Measurements from ENCODE around the gene ZNF385C. TPM values are rescaled to one million over a fixed set of nuclear protein-coding genes. Genes with fewer than 3 reads are reported as not detected.
A peak's percentile ranks its signal among the peaks of the same experiment; 100 is the strongest.
"Not testable (repeated sequence)": the region's sequence is repeated elsewhere in the genome, so short reads cannot be mapped to it uniquely, and the experiment has no call there.

The ZNF385C gene
- total RNA-seq, 1 experiment from 2014 or later: 1.1 TPM

- TF ChIP-seq, protein P1, sequence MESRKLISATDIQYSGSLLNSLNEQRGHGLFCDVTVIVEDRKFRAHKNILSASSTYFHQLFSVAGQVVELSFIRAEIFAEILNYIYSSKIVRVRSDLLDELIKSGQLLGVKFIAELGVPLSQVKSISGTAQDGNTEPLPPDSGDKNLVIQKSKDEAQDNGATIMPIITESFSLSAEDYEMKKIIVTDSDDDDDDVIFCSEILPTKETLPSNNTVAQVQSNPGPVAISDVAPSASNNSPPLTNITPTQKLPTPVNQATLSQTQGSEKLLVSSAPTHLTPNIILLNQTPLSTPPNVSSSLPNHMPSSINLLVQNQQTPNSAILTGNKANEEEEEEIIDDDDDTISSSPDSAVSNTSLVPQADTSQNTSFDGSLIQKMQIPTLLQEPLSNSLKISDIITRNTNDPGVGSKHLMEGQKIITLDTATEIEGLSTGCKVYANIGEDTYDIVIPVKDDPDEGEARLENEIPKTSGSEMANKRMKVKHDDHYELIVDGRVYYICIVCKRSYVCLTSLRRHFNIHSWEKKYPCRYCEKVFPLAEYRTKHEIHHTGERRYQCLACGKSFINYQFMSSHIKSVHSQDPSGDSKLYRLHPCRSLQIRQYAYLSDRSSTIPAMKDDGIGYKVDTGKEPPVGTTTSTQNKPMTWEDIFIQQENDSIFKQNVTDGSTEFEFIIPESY (IDR thresholded peaks at IDR 0.05; ENCODE audit: extremely low read depth, insufficient replicate concordance, low read length): no peak
Observed at GRCh38 chr17:42025191-42025579, 73.1 kb downstream of the ZNF385C start (continued).

- CTCF ChIA-PET: interaction anchor here (0.8 to 3.7 kb wide), 3 partner anchors 58 to 504 kb away, joined by 3 to 15 read pairs (median 15); partner anchors contain the start of gene CNP
- peak overlapping the region; percentile 50 for H3K4me2 ChIP-seq (ENCODE audit: low read length)
- H3K27me3 ChIP-seq (ENCODE audit: insufficient read depth, low read length): no peaks in the 10 kb centered on the region
- no peaks in the 10 kb centered on the region for H3K9me3 ChIP-seq (ENCODE audit: control insufficient read depth in 1 of 2, insufficient read depth in 1 of 2, low read depth in 1 of 2, low read length in 2 of 2)
- POLR2A ChIA-PET: no interaction called here
- peak overlapping the region; percentile 66 for H3K27ac ChIP-seq (ENCODE audit: low read depth, low read length)
- intact Hi-C loops (cut with micrococcal nuclease): loop anchor here (10.0 kb wide), 1 partner anchor 501 kb away; no protein-coding TSS in a partner anchor
- peaks cover 21 to 41% of the 10 kb centered on the region in 2 experiments for H3K4me1 ChIP-seq (ENCODE audit: control insufficient read depth in 1 of 2, insufficient read depth in 2 of 2, low read length in 2 of 2)
- RAD21 ChIA-PET (ENCODE audit: low non-redundant PET in 1 of 2, low total read pairs in 2 of 2, uncharacterized antibody in 2 of 2, unreplicated experiment in 2 of 2): interaction anchor here (0.6 to 0.7 kb wide), 2 partner anchors 77 to 83 kb away, joined by 7 read pairs; no protein-coding TSS in a partner anchor
- no peaks in the 10 kb centered on the region for H3K9me2 ChIP-seq (ENCODE audit: insufficient read depth)
- ATAC-seq (no peak), DNase-seq (ENCODE audit: low read depth, low spot score) (no peak)
- peaks cover 7 to 9% of the 10 kb centered on the region in 2 experiments; a peak in 2 of 4 replicates for H3K36me3 ChIP-seq (ENCODE audit: control insufficient read depth in 1 of 2, insufficient read depth in 2 of 2, low read length in 2 of 2)
- H3K4me3 ChIP-seq (replicated peaks in 1 of 2; ENCODE audit: low read depth in 1 of 2, low read length in 2 of 2): no peak overlapping the region
- peaks cover 19% of the 10 kb centered on the region for H3K79me2 ChIP-seq (ENCODE audit: insufficient read depth, low read length)
- no peaks in the 10 kb centered on the region for H4K20me1 ChIP-seq (ENCODE audit: insufficient read depth)
- no peak overlapping the region for H2AFZ ChIP-seq (ENCODE audit: low read depth, low read length, poor library complexity, severe bottlenecking)
- H3K9ac ChIP-seq (ENCODE audit: low read length): no peak overlapping the region
- no peak for TF ChIP-seq FOSL1 (IDR thresholded peaks at IDR 0.05; ENCODE audit: low read depth)
- TF ChIP-seq CBX3 (IDR thresholded peaks at IDR 0.05; ENCODE audit: low read depth): no peak
- TF ChIP-seq RAD21 (IDR thresholded peaks at IDR 0.05; ENCODE audit: low read depth): no peak
- no peak; the same call in 1 of the 2 replicates for TF ChIP-seq CEBPB (IDR thresholded peaks at IDR 0.05; ENCODE audit: low read depth)
- no peak for TF ChIP-seq EZH2 (IDR thresholded peaks at IDR 0.05)
- no peak for TF ChIP-seq POLR2A (IDR thresholded peaks at IDR 0.05; ENCODE audit: borderline replicate concordance, extremely low read depth, insufficient read depth, insufficient read length)
- no peak for TF ChIP-seq SP1 (IDR thresholded peaks at IDR 0.05; ENCODE audit: low read depth)
- TF ChIP-seq, protein P2, sequence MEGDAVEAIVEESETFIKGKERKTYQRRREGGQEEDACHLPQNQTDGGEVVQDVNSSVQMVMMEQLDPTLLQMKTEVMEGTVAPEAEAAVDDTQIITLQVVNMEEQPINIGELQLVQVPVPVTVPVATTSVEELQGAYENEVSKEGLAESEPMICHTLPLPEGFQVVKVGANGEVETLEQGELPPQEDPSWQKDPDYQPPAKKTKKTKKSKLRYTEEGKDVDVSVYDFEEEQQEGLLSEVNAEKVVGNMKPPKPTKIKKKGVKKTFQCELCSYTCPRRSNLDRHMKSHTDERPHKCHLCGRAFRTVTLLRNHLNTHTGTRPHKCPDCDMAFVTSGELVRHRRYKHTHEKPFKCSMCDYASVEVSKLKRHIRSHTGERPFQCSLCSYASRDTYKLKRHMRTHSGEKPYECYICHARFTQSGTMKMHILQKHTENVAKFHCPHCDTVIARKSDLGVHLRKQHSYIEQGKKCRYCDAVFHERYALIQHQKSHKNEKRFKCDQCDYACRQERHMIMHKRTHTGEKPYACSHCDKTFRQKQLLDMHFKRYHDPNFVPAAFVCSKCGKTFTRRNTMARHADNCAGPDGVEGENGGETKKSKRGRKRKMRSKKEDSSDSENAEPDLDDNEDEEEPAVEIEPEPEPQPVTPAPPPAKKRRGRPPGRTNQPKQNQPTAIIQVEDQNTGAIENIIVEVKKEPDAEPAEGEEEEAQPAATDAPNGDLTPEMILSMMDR (IDR thresholded peaks at IDR 0.05 in 2 of 3, conservative IDR thresholded peaks at IDR 0.05 in 1 of 3; ENCODE audit: borderline replicate concordance in 1 of 3, insufficient read depth in 1 of 3, low read depth in 2 of 3, low read length in 2 of 3): no peak
- no TSS peak for BruUV-seq (replicated peaks)
Observed at GRCh38 chr17:42023524-42024349, 74.5 kb downstream of the ZNF385C start.

DNA sequence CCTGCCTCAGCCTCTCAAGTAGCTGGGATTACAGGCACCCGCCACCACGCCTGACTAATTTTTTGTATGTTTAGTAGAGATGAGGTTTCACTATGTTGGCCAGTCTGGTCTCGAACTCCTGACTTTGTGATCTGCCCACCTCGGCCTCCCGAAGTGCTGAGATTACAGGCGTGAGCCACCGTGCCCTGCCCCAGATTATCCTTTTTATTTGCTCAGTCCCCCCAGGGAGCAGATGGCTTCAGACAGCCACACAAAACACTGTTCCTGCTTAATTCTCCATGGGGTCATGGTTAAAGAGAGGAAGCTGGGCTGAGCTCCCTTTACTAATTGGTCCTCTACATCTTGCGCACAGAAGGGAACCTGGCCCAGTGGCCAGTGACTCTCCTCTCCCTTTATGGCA is 77.4 kb downstream of the ZNF385C start:
- Histone ChIP-seq H3K4me3 (replicated peaks in 1 of 2; ENCODE audit: low read depth in 1 of 2, low read length in 2 of 2) (peak overlapping the region; percentile 96), H3K79me2 (ENCODE audit: insufficient read depth, low read length) (peaks cover 32% of the 10 kb centered on the region), H3K9ac (ENCODE audit: low read length) (peak overlapping the region; percentile 95), H3K4me1 (ENCODE audit: control insufficient read depth in 1 of 2, insufficient read depth in 2 of 2, low read length in 2 of 2) (peaks cover 29 to 50% of the 10 kb centered on the region in 2 experiments), H3K4me2 (ENCODE audit: low read length) (peak overlapping the region; percentile 82)
- H4K20me1 ChIP-seq (ENCODE audit: insufficient read depth); DNase-seq (ENCODE audit: low read depth, low spot score); RAD21 ChIA-PET (ENCODE audit: low non-redundant PET in 1 of 2, low total read pairs in 2 of 2, uncharacterized antibody in 2 of 2, unreplicated experiment in 2 of 2); BruUV-seq (replicated peaks); H3K9me3 ChIP-seq (ENCODE audit: control insufficient read depth in 1 of 2, insufficient read depth in 1 of 2, low read depth in 1 of 2, low read length in 2 of 2); ATAC-seq; H2AFZ ChIP-seq (ENCODE audit: low read depth, low read length, poor library complexity, severe bottlenecking); H3K27me3 ChIP-seq (ENCODE audit: insufficient read depth, low read length); H3K9me2 ChIP-seq (ENCODE audit: insufficient read depth); H3K36me3 ChIP-seq (ENCODE audit: control insufficient read depth in 1 of 2, insufficient read depth in 2 of 2, low read length in 2 of 2); H3K27ac ChIP-seq (ENCODE audit: low read depth, low read length): not testable (repeated sequence)
- intact Hi-C loops (cut with micrococcal nuclease): loop anchor here (10.0 kb wide), 1 partner anchor 504 kb away; no protein-coding TSS in a partner anchor
- ChIA-PET POLR2A (interaction anchor here (1.8 kb wide), 1 partner anchor 55 kb away, joined by 8 read pairs; no protein-coding TSS in a partner anchor), CTCF (interaction anchor here (1.4 to 4.0 kb wide), 3 partner anchors 55 to 100 kb away, joined by 3 to 12 read pairs (median 6); partner anchors contain the start of genes CNP and KAT2A)
